Tibial nerve (tissue), 4 donors: ENCODE results near the gene POLDIP3. TPM values are rescaled to one million over a fixed set of nuclear protein-coding genes. Genes with fewer than 3 reads are reported as not detected.
"Not testable (repeated sequence)": the region's sequence is repeated elsewhere in the genome, so short reads cannot be mapped to it uniquely, and the experiment has no call there.

Experiments used
- DNase-seq, 2 donors: peaks; one replicate each; pipeline ENCODE4 v3.0.0-alpha.2; 2019; ENCODE audit warnings: low spot score in 2 of 2
- H3K27ac ChIP-seq, 4 donors: fragments of 200-600 bp; sonication (generic) in 3 of 4; one replicate each; pipeline ENCODE4 v1.5.1; 2017 to 2019; ENCODE audit warnings: mild to moderate bottlenecking in 1 of 4
- H3K27me3 ChIP-seq, 2 donors: fragments of 200-600 bp; sonication (generic) in 1 of 2; one replicate each; pipeline versions ENCODE4 v1.5.1 to v1.6.0; 2017 to 2019
- H3K36me3 ChIP-seq, 3 donors: fragments of 200-600 bp; sonication (generic); one replicate each; pipeline ENCODE4 v1.5.1; 2018 to 2019
- H3K4me1 ChIP-seq, 4 donors: fragments of 200-600 bp; sonication (generic) in 3 of 4; one replicate each; pipeline ENCODE4 v1.5.1; 2017 to 2019
- H3K4me3 ChIP-seq, 4 donors: fragments of 200-600 bp; sonication (generic) in 3 of 4; one replicate each; pipeline ENCODE4 v1.5.1; 2017 to 2019; ENCODE audit warnings: mild to moderate bottlenecking in 1 of 4, moderate library complexity in 1 of 4
- H3K9me3 ChIP-seq, 4 donors: fragments of 200-600 bp; sonication (generic) in 3 of 4; one replicate each; pipeline ENCODE4 v1.5.1; 2017 to 2019
- CTCF ChIP-seq, 5 experiments: fragments of 200-600 bp in 3 of 5; fragments of 450-650 bp in 2 of 5; sonication (generic) in 3 of 5; IDR thresholded peaks; one replicate each; pipeline ENCODE4 v1.5.1; 2016 to 2019; ENCODE audit warnings: antibody characterized with exemption in 5 of 5, mild to moderate bottlenecking in 3 of 5, moderate library complexity in 2 of 5
- EP300 ChIP-seq, 2 donors: sonication (generic); formaldehyde crosslinking; IDR thresholded peaks; one replicate each; pipeline ENCODE4 v1.6.1; 2017; ENCODE audit warnings: antibody characterized with exemption in 2 of 2, mild to moderate bottlenecking in 1 of 2
- POLR2A ChIP-seq, 2 donors: fragments of 450-650 bp; IDR thresholded peaks; one replicate each; pipeline ENCODE4 v1.6.1; 2017; ENCODE audit warnings: antibody characterized with exemption in 2 of 2, mild to moderate bottlenecking in 2 of 2, moderate library complexity in 2 of 2
- WGBS, 2 donors: methylation state at CpG; one replicate each; pipeline ENCODE4 v1.1.5; 2018; 5-methylcytosine and 5-hydroxymethylcytosine counted together
- total RNA-seq, 4 donors: library from RNA; depleted of rRNA; stranded (reverse); fragments of >200 nt; gene quantifications; one replicate each; pipeline ENCODE4 v1.1.0, GENCODE V29; 2016

The POLDIP3 gene
- total RNA-seq, 4 donors from 2014 or later = 47.4 to 49.2 (median 48.5) TPM

DNA sequence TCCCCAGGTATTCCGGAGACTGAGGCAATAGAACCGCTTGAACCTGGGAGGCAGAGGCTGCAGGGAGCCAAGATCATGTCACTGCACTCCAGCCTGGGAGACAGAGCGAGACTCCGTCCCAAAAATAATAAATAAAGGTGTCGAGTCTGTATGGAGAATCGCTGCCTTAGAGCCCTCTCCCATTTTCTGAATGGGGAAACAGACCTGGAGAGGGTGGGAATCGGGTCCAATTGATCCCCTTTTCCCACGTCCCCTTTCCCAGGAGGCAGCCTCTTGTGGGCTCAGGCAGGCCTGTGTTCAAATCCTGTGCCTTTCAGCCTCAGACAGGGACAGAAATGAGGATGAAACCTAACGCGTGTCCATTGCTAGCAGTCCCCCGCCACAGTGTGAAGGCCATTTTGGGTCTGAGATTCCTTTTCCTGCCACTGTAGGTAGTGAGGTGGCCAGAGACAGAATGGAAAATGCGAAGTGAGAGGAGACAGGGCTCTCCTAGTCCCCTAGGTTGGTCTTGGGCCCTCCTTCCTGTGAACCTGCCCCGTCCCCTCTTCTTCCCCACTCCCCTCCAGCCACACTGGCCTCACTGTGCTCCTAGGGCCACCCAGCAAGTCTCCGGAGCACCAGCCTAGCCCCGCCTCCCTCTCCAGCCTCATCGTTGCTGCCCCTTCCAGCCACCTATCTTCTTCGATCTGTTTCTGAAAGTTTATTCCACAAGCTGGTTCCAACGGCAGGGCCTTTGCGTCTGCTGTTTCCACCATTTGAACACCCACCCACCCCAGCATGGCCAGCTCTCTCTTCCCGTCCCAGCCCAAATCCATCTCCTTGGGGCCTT is 2.7 kb upstream of the POLDIP3 start:
- no peaks in the 10 kb centered on the region for H3K27me3 ChIP-seq
- no peak for TF ChIP-seq CTCF (IDR thresholded peaks at IDR 0.05)
- peak in 1 of 2 donors; percentile 6 for TF ChIP-seq EP300 (IDR thresholded peaks at IDR 0.05)
- H3K36me3 ChIP-seq = peaks cover 0 to 25% (median 0%) of the 10 kb centered on the region in 3 donors
- 48 to 52% methylated on average over 20 of the region's 20 CpGs for WGBS, 2 donors
- H3K4me1 ChIP-seq = peaks cover 0 to 68% (median 46%) of the 10 kb centered on the region in 4 donors
- no peak overlapping the region for H3K4me3 ChIP-seq
- H3K9me3 ChIP-seq = no peaks in the 10 kb centered on the region
- DNase-seq = no peak
- H3K27ac ChIP-seq = peak overlapping the region in 2 of 4 donors; percentile 97 to 99

DNA sequence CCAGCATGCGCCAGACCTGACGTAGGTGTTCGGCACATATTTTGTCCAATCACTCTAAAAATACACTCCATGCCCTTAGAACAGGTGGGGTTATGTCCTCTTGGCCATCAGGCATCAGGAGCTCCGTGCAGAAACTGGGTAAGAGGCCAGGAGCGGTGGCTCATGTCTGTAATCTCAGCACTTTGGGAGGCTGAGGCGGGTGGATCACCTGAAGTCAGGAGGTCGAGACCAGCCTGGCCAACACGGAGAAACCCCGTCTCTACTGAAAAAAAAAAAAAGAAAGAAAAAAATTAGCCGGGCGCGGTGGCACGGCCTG is 1.1 kb upstream of the POLDIP3 start:
- not testable (repeated sequence) for H3K9me3 ChIP-seq, DNase-seq, H3K27me3 ChIP-seq
- Histone ChIP-seq H3K27ac (peak overlapping the region; percentile 91 to 99 (median 96)), H3K4me3 (peak overlapping the region; percentile 26 to 84 (median 68)), H3K36me3 (peaks cover 0 to 21% (median 0%) of the 10 kb centered on the region in 3 donors), H3K4me1 (peaks cover 0 to 68% (median 40%) of the 10 kb centered on the region in 4 donors)
- 18 to 23% methylated on average over 13 of the region's 13 CpGs for WGBS, 2 donors

GRCh38 chr22:42615092-42615859 is 593 bp upstream of the POLDIP3 start:
- peak; percentile 74 to 78 for DNase-seq
- Histone ChIP-seq H3K9me3 (no peaks in the 10 kb centered on the region), H3K27me3 (no peaks in the 10 kb centered on the region), H3K27ac (peak overlapping the region; percentile 91 to 99 (median 96)), H3K36me3 (peaks cover 0 to 18% (median 0%) of the 10 kb centered on the region in 3 donors), H3K4me1 (peaks cover 0 to 68% (median 41%) of the 10 kb centered on the region in 4 donors), H3K4me3 (peak overlapping the region; percentile 26 to 84 (median 68))
- TF ChIP-seq CTCF (IDR thresholded peaks at IDR 0.05) (peak in 1 of 5 experiments; percentile 11), EP300 (IDR thresholded peaks at IDR 0.05) (peak in 1 of 2 donors; percentile 98), POLR2A (IDR thresholded peaks at IDR 0.05) (peak; percentile 74 to 93)
- WGBS, 2 donors = 1 to 2% methylated on average over 35 of the region's 35 CpGs

DNA sequence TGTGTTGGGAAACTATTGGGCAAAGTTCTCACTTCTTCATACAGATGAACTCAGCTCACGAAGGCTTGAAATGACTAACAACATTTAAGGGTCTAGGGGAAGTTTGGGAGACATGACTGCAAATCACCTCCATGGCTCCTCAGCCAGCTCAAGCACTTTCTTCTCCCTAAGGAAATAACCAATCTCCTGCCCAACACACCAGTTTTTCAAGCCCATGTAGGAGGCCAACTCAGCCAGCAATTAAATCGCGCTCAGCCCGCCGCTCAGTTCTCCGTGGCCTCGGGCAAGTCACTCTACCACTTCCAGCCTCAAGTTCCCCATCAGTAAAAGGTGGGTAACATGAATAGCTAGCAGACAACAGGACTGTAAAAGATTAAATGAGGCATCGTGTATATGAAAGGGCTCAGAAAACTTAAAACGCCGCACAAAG is 796 bp downstream of the POLDIP3 start:
- no peak for DNase-seq
- Histone ChIP-seq H3K27ac (peak overlapping the region; percentile 91 to 99 (median 96)), H3K9me3 (no peaks in the 10 kb centered on the region), H3K36me3 (peaks cover 0 to 4% (median 0%) of the 10 kb centered on the region in 3 donors), H3K4me3 (peak overlapping the region; percentile 59 to 84 (median 70)), H3K27me3 (no peaks in the 10 kb centered on the region), H3K4me1 (peaks cover 0 to 76% (median 48%) of the 10 kb centered on the region in 4 donors)
- 0 to 1% methylated on average over 10 of the region's 10 CpGs for WGBS, 2 donors
- TF ChIP-seq CTCF (IDR thresholded peaks at IDR 0.05) (no peak), EP300 (IDR thresholded peaks at IDR 0.05) (no peak), POLR2A (IDR thresholded peaks at IDR 0.05) (no peak)

DNA sequence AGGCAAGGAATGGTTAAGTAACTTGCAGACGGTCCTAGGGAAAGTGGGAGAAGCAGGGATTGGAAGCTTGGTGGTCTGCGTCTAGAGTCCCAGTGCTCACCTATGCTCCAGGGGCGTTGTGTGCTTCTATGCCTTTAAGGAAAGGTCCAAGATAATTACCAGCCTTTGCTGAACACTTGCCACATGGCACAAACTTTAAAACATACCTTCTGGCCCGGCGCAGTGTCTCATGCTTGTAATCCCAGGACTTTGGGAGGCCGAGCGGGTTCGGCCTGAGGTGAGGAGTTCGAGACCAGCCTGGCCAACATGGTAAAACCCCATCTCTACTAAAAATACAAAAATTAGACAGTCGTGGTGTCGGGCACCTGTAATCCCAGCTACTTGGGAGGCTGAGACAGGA is 2.3 kb downstream of the POLDIP3 start:
- Histone ChIP-seq H3K36me3 (peaks cover 0 to 6% (median 0%) of the 10 kb centered on the region in 3 donors), H3K27me3 (no peaks in the 10 kb centered on the region), H3K4me3 (peak overlapping the region in 1 of 4 donors; percentile 84), H3K27ac (peak overlapping the region in 2 of 4 donors; percentile 22 to 99), H3K4me1 (peaks cover 0 to 84% (median 55%) of the 10 kb centered on the region in 4 donors), H3K9me3 (no peaks in the 10 kb centered on the region)
- DNase-seq = no peak
- no peak for TF ChIP-seq EP300 (IDR thresholded peaks at IDR 0.05)
- no peak for TF ChIP-seq CTCF (IDR thresholded peaks at IDR 0.05)
- TF ChIP-seq POLR2A (IDR thresholded peaks at IDR 0.05) = no peak
- WGBS, 2 donors = 71 to 74% methylated on average over 11 of the region's 11 CpGs
